CD14-positive monocyte (primary cell): ENCODE data around the gene OR13C5. TPM values are rescaled to one million over a fixed set of nuclear protein-coding genes. Genes with fewer than 3 reads are reported as not detected.
"Not testable (repeated sequence)": the region's sequence is repeated elsewhere in the genome, so short reads cannot be mapped to it uniquely, and the experiment has no call there.

Experiments used
- DNase-seq, 3 donors: peaks; one replicate each; pipeline ENCODE4 v3.0.0-alpha.2; 2011 to 2022
- H2AFZ ChIP-seq: 2 replicates; pipeline ENCODE4 v1.6.0; 2012; ENCODE audit warnings: mild to moderate bottlenecking, low read depth, low read length, inconsistent platforms; ENCODE audit not compliant: insufficient read depth, poor library complexity, severe bottlenecking
- H3K27ac ChIP-seq, 2 donors: 1 replicate in 1 of 2; 2 replicates in 1 of 2; pipeline ENCODE4 v1.5.1; 2012 to 2013; ENCODE audit warnings: low read length in 2 of 2, control low read depth in 1 of 2, inconsistent platforms in 1 of 2, low read depth in 1 of 2, mild to moderate bottlenecking in 1 of 2
- H3K27me3 ChIP-seq, 2 donors: one replicate each; pipeline versions ENCODE4 v1.6.0 to v1.6.1; 2011 to 2013; ENCODE audit warnings: low read length in 2 of 2; ENCODE audit not compliant: control insufficient read depth in 2 of 2, insufficient read depth in 2 of 2
- H3K36me3 ChIP-seq, 2 donors: replicated peaks in 1 of 2; 1 replicate in 1 of 2; 2 replicates in 1 of 2; pipeline versions ENCODE4 v1.5.1 to v1.6.1; 2012 to 2013; ENCODE audit warnings: low read length in 2 of 2, control low read depth in 1 of 2, inconsistent platforms in 1 of 2, mild to moderate bottlenecking in 1 of 2; ENCODE audit not compliant: insufficient read depth in 2 of 2, control insufficient read depth in 1 of 2
- H3K4me1 ChIP-seq, 2 donors: 1 replicate in 1 of 2; 2 replicates in 1 of 2; pipeline versions ENCODE4 v1.5.1 to v1.6.1; 2012 to 2013; ENCODE audit warnings: low read length in 2 of 2, control low read depth in 1 of 2, inconsistent platforms in 1 of 2, mild to moderate bottlenecking in 1 of 2, moderate library complexity in 1 of 2; ENCODE audit not compliant: insufficient read depth in 2 of 2, control insufficient read depth in 1 of 2
- H3K4me2 ChIP-seq: replicated peaks from 2 replicates; pipeline ENCODE3; 2012; ENCODE audit warnings: low read length, moderate library complexity, mild to moderate bottlenecking; ENCODE audit not compliant: poor library complexity, severe bottlenecking; ENCODE audit errors: extremely low read depth
- H3K4me3 ChIP-seq, 3 experiments: fragments of 200-600 bp in 1 of 3; sonication (generic) in 1 of 3; replicated peaks in 1 of 3; 1 replicate in 2 of 3; 2 replicates in 1 of 3; pipeline ENCODE4 v1.5.1; 2011 to 2013; ENCODE audit warnings: low read length in 3 of 3, mild to moderate bottlenecking in 3 of 3, control low read depth in 2 of 3, low read depth in 2 of 3, inconsistent platforms in 1 of 3, moderate library complexity in 1 of 3
- H3K79me2 ChIP-seq: 2 replicates; pipeline ENCODE4 v1.6.0; 2012; ENCODE audit warnings: mild to moderate bottlenecking, control low read depth, inconsistent platforms, low read length, moderate library complexity; ENCODE audit not compliant: insufficient read depth
- H3K9ac ChIP-seq: 2 replicates; pipeline ENCODE4 v1.6.0; 2017; ENCODE audit warnings: low read length, mild to moderate bottlenecking; ENCODE audit not compliant: insufficient read depth, poor library complexity, severe bottlenecking
- H3K9me3 ChIP-seq, 2 donors: replicated peaks in 1 of 2; 1 replicate in 1 of 2; 2 replicates in 1 of 2; pipeline versions ENCODE4 v1.5.1 to v1.6.1; 2012 to 2013; ENCODE audit warnings: low read length in 2 of 2, control low read depth in 1 of 2; ENCODE audit not compliant: control insufficient read depth in 1 of 2, insufficient read depth in 1 of 2
- H4K20me1 ChIP-seq: 2 replicates; pipeline ENCODE4 v1.6.0; 2012; ENCODE audit warnings: mild to moderate bottlenecking, low read length, control low read depth, moderate library complexity; ENCODE audit not compliant: insufficient read depth
- H3K27ac Mint-ChIP-seq, 7 donors: one replicate each; pipeline ENCODE4 v1.8.0; 2020; ENCODE audit warnings: mild to moderate bottlenecking in 7 of 7, mixed read lengths in 7 of 7, moderate library complexity in 6 of 7, inconsistent platforms in 2 of 7
- H3K27me3 Mint-ChIP-seq, 3 donors: one replicate each; pipeline ENCODE4 v1.8.0; 2021 to 2022; ENCODE audit warnings: low read depth in 3 of 3, mild to moderate bottlenecking in 3 of 3, mixed read lengths in 3 of 3, moderate library complexity in 3 of 3, inconsistent platforms in 1 of 3
- H3K36me3 Mint-ChIP-seq, 2 donors: one replicate each; pipeline ENCODE4 v1.8.0; 2020; ENCODE audit warnings: mixed read lengths in 2 of 2, inconsistent platforms in 1 of 2, mild to moderate bottlenecking in 1 of 2
- H3K4me1 Mint-ChIP-seq: one replicate; pipeline ENCODE4 v1.8.0; 2020; ENCODE audit warnings: mild to moderate bottlenecking, mixed read lengths
- H3K4me3 Mint-ChIP-seq, 2 donors: one replicate each; pipeline ENCODE4 v1.8.0; 2020; ENCODE audit warnings: mild to moderate bottlenecking in 2 of 2, mixed read lengths in 2 of 2, moderate library complexity in 1 of 2
- H3K9me3 Mint-ChIP-seq, 7 donors: one replicate each; pipeline ENCODE4 v1.8.0; 2020 to 2022; ENCODE audit warnings: mixed read lengths in 7 of 7, mild to moderate bottlenecking in 6 of 7, moderate library complexity in 6 of 7, inconsistent platforms in 2 of 7
- CTCF ChIP-seq: fragments of 200-600 bp; IDR thresholded peaks from one replicate; pipeline ENCODE4 v1.8.0; 2022; ENCODE audit warnings: antibody characterized with exemption, mild to moderate bottlenecking
- WGBS: methylation state at CpG from one replicate; pipeline ENCODE4 v1.1.5; 2013; ENCODE audit warnings: missing lambda C conversion rate; ENCODE audit not compliant: insufficient coverage; 5-methylcytosine and 5-hydroxymethylcytosine counted together
- intact Hi-C, 2 donors: fragments of 100-400 bp; cut with micrococcal nuclease; formaldehyde crosslinking; loops; one replicate each; pipeline versions ENCODE4 v1.15.0 to v1.15.1; 2023
- polyA plus RNA-seq, 3 donors: library from polyadenylated mRNA; depleted of rRNA in 1 of 3; unstranded in 2 of 3; stranded (reverse) in 1 of 3; fragments of 300-500 nt in 2 of 3; fragments of >200 nt in 1 of 3; fragmentation: Illumina TruSeq in 2 of 3; gene quantifications; 1 replicate in 2 of 3; 2 replicates in 1 of 3; pipeline ENCODE4 v1.2.3, GENCODE V29; 2012 to 2021

The OR13C5 gene
- polyA plus RNA-seq, 3 donors, result not detected

- H3K27me3 ChIP-seq, result no peaks in the 10 kb centered on the region
- no peaks in the 10 kb centered on the region for H3K9me3 Mint-ChIP-seq
- no peaks in the 10 kb centered on the region for H3K4me1 Mint-ChIP-seq
- no peak for TF ChIP-seq CTCF
- no peaks in the 10 kb centered on the region for H3K36me3 ChIP-seq
- no peaks in the 10 kb centered on the region for H4K20me1 ChIP-seq
- H3K4me3 ChIP-seq, result no peak overlapping the region
- peaks cover 0 to 1% (median 0%) of the 10 kb centered on the region in 3 donors for H3K27me3 Mint-ChIP-seq
- DNase-seq, result no peak
- WGBS, result no CpG with 5 or more reads among the region's 2 CpGs
- H3K4me2 ChIP-seq, result no peak overlapping the region
- no peak overlapping the region for H3K27ac ChIP-seq
- H3K4me1 ChIP-seq, result no peaks in the 10 kb centered on the region
- H2AFZ ChIP-seq, result no peak overlapping the region
- no peaks in the 10 kb centered on the region for H3K79me2 ChIP-seq
- H3K4me3 Mint-ChIP-seq, result no peak overlapping the region
- no peaks in the 10 kb centered on the region for H3K9me3 ChIP-seq
- intact Hi-C loops, result no loop called here
- no peak overlapping the region for H3K9ac ChIP-seq
- no peak overlapping the region for H3K27ac Mint-ChIP-seq
- H3K36me3 Mint-ChIP-seq, result no peaks in the 10 kb centered on the region
These were observed 6.9 kb upstream of the OR13C5 start for GRCh38 chr9:104606152-104606551.

DNA sequence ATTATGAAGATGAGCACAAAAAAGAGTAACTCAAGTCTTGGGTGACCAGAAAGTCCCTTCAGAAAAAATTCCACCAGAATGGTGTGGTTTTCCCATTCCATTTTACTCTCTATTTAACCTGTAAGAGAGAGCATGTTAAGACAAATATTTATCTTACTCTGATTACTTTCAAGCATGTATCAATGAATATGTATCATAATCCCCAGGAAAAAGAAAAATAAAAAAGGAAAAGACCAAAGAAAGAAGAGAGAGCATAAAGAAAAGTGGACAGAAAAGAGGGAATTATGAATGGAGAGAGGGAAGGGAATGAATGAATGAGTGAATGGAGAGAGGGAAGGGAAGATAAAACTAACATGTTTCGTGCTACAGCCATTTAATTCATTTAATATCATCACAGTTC is 6.3 kb upstream of the OR13C5 start, which contains the start of gene OR13C2:
OR13C2 (minus strand) TSS at position 101 of the 400 bp plus-strand sequence; CDS start at position 101, 0 bp downstream.
- H2AFZ ChIP-seq, H3K4me2 ChIP-seq, H3K79me2 ChIP-seq, H3K9ac ChIP-seq, H3K36me3 Mint-ChIP-seq, intact Hi-C loops, H3K4me1 ChIP-seq, H3K27me3 Mint-ChIP-seq, H3K4me3 Mint-ChIP-seq, H3K27ac ChIP-seq, H4K20me1 ChIP-seq, H3K27ac Mint-ChIP-seq, H3K9me3 Mint-ChIP-seq, H3K9me3 ChIP-seq, H3K4me1 Mint-ChIP-seq, H3K36me3 ChIP-seq, H3K27me3 ChIP-seq, DNase-seq, H3K4me3 ChIP-seq: not testable (repeated sequence)
- WGBS, result no CpG with 5 or more reads among the region's 1 CpG
